Upper lobe of left lung (tissue), 4 donors: ENCODE measurements around the gene ATP4B.

Experiments used
- EP300 ChIP-seq, 4 donors: sonication (generic); formaldehyde crosslinking; IDR thresholded peaks; one replicate each; pipeline ENCODE4 v1.5.1; 2017; ENCODE audit warnings: antibody characterized with exemption in 4 of 4, control low read depth in 2 of 4
- POLR2A ChIP-seq, 4 donors: fragments of 450-650 bp; IDR thresholded peaks; one replicate each; pipeline ENCODE4 v1.5.1; 2016 to 2017; ENCODE audit warnings: antibody characterized with exemption in 4 of 4, mild to moderate bottlenecking in 2 of 4
- TF ChIP-seq, protein P1 (sequence below), 6 experiments: fragments of 450-650 bp in 4 of 6; fragments of 200-600 bp in 2 of 6; sonication (generic) in 2 of 6; IDR thresholded peaks; one replicate each; pipeline ENCODE4 v1.5.1; 2016 to 2019; ENCODE audit warnings: antibody characterized with exemption in 6 of 6

DNA sequence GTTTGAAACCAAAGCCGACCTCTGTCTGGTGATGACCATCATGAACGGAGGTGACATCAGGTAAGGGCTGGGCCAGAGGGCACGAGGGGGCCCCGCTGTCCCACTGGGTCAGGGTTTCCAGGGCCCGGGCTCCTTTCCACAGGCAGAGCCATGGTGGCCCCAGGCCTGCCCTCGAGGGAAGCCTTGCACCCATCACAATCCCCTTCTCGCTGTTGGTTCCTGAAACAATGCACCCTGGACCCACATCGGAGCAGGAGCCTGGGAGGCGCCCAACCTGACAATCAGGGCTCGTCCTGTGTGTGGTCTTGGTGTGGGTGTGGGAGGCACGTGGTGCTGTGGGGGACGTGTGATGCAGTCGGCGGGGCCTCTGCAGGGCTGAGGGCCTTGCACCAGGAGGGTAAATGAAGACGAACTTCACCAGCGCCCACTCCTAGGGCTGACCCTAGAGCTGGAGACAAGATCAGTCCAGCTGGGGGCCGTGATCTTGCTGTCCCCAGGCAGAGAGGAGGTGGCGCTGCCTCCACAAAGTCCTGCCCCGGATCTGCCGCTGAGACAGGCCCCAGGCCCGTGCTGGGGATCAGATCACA is 11.8 kb upstream of the ATP4B start:
- TF ChIP-seq, protein P1, sequence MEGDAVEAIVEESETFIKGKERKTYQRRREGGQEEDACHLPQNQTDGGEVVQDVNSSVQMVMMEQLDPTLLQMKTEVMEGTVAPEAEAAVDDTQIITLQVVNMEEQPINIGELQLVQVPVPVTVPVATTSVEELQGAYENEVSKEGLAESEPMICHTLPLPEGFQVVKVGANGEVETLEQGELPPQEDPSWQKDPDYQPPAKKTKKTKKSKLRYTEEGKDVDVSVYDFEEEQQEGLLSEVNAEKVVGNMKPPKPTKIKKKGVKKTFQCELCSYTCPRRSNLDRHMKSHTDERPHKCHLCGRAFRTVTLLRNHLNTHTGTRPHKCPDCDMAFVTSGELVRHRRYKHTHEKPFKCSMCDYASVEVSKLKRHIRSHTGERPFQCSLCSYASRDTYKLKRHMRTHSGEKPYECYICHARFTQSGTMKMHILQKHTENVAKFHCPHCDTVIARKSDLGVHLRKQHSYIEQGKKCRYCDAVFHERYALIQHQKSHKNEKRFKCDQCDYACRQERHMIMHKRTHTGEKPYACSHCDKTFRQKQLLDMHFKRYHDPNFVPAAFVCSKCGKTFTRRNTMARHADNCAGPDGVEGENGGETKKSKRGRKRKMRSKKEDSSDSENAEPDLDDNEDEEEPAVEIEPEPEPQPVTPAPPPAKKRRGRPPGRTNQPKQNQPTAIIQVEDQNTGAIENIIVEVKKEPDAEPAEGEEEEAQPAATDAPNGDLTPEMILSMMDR (IDR thresholded peaks at IDR 0.05) = no peak
- TF ChIP-seq POLR2A (IDR thresholded peaks at IDR 0.05) = no peak
- no peak for TF ChIP-seq EP300 (IDR thresholded peaks at IDR 0.05)
